ENCODE measurements around the gene DCC.

The DCC gene

GRCh38 chr18:52339891-52340371, at the start of gene DCC:
Gene DCC (plus strand): TSS chr18:52340197. CDS start chr18:52340788, 591 bp downstream.
- no peak for DNase-seq (ENCODE audit: low read depth in 2 of 2)

DNA sequence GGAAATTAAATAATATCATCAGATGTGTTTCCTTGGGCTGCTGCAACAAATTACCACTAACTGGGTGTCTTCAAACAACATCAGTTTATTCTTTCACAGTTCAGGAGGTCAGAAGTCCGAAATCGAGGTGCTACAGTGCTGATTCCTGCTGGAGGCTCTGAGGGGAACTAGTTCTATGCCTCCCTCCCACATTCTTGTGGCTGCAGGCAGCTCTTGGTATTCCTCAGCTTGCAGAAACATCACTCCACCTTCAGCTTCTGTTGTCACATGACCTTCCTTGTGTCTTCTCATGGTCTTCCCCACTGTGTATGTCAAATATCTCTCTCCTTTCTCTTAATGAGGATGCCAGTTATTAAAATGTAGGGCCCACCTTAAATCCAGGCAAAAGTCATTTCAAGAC, 29.3 kb upstream of the DCC start:
- no peak for DNase-seq (ENCODE audit: low read depth in 2 of 2)

- no peak for DNase-seq (ENCODE audit: low read depth in 2 of 2)
Measured at GRCh38 chr18:52311331-52311730, 28.7 kb upstream of the DCC start.

DNA sequence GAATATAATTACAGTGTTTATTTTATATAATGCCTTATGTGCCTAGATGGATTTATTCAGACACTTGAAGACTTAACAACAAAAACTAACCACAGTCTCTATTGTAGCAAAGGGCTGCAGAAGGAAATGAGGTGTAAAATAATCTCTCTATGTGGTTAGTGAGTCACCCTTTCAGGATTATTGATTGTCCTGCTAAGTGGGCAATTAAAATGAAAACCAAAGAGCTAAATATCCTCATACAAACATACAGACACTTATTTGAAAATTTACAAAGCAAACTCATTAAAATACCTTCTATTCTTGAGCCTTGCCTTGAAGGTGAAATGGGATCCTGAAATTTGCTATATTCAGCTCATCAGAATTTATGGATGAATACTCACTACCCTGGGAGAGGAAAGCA, 27.7 kb upstream of the DCC start:
- DNase-seq (ENCODE audit: low read depth in 2 of 2) = no peak

DNA sequence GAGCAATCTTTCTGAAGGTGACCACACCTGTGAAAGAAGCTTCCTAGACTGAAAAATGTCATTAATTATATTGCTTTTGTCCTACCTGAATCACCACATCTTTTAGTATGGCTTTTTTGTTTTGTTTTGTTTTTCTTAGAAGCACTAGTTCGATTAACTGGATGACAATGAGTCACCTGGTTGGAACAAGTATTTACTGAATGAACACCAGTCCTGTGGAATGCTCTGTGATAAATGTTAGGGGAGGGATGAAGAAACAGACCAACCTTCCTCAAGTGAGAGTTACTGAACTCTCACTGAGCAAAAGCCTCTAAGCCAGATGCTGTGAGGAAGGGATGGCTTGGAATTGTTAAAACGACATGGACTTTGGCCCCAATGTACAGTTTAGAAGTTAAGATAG, 26.8 kb upstream of the DCC start:
- DNase-seq (ENCODE audit: low read depth in 2 of 2) = no peak

DNA sequence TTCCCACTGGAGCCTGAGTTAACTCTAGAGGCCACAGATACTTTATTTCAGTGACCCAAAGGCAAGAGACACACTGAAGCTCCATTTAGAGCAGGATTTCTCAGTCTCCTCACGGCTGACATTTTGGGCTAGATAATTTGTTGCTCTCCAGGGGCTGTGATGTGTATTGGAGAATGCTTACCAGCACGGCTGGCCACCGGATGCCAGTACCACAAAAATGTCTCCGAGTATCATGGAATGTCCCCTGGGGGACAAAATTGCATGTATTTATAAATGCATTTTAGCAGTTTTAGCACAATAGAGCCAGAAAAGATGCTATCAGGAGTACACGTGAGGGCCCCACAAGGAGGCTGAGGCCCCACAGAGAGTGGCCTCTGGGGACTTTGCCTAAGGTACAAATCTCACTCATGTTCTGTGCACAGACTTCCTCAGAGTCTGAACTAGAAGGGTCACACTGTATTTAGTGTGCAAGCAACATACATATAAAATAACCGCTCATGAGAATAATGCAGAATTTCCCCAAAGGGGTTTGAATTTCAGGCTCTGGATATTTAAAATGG, 20.5 kb upstream of the DCC start:
- no peak for DNase-seq (ENCODE audit: low read depth in 2 of 2)

DNA sequence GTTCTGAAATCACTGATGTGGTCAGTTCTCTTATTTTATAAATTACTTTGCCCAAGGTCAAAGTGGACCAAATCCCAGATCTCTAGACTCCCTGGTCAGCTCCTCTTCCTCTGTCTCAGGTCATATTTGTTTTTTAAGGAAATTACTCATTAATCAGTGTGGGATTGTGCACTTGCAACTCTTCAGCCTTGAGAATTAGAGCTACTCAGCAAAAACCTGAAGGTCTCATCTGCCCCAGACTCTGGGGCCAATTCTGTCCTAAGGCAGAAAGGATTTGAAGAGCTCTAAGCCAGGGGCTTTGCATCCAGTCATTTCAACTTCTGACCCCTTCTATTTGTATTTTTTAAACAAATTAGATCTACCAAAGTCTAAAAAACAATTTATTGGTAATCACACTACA, 17.7 kb upstream of the DCC start:
- no peak for DNase-seq (ENCODE audit: low read depth in 2 of 2)

DNA sequence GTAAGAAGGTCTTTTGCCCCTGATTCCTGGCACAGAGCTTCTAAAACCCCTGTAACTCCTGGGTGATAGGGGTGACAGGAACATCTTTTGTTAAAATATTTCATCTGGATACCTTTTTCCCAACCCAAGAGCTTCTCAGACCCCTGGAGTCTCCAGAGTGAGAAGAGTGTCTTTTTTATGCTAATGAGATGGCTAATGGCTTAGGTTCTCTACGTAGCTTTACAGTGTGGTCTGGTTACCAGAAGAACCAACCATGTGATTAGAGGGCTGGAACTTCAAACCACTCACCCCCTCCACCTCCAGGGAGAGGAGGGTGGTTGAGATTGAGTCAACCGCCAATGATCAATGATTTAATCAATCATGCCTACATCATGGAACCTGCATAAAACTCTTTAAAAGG, 16.2 kb upstream of the DCC start:
- no peak for DNase-seq (ENCODE audit: low read depth in 2 of 2)

DNA sequence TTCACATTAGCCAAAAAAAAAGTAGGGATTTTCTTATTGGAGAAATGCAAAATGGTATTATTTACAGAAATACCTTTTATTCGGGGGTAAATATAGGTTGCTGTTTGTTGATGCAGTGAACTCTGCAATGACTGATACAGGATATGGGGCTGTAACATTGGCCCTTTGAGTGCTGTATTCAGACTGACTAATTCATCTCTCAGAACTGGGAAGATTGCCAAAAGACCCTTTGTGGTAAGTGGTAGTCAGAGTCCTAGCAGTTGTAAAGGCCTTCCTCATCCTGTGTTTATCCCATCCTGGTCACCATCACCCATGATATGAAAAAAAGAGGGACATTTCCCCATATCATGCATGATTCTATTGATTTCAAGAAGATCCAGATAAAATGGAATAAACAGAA, 14.0 kb upstream of the DCC start:
- DNase-seq (ENCODE audit: low read depth in 2 of 2) = no peak

DNA sequence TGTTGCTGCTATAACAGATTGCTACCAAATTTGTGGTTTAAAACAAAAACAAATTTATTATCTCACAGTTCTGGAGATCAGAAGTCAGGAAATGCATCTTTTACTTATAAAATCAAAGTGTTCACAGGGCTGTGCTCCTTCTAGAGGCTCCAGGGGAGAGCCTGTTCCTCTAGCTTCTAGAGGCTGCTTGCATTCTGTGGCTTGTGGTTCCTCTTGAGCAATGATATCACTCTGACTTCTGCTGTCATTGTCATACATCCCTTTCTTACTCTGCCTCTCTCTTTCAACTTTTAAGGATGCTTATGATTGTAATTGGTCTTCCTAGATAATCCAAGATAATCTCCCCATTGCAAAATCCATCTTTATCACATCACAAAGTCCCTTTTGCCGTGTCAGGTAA, 6.1 kb upstream of the DCC start:
- DNase-seq (ENCODE audit: low read depth in 2 of 2) = no peak

- DNase-seq (ENCODE audit: low read depth in 2 of 2) = no peak
Measured at GRCh38 chr18:52334307-52334706, 5.7 kb upstream of the DCC start.

- DNase-seq (ENCODE audit: low read depth in 2 of 2) = no peak
Measured at GRCh38 chr18:52334896-52335295, 5.1 kb upstream of the DCC start.

DNA sequence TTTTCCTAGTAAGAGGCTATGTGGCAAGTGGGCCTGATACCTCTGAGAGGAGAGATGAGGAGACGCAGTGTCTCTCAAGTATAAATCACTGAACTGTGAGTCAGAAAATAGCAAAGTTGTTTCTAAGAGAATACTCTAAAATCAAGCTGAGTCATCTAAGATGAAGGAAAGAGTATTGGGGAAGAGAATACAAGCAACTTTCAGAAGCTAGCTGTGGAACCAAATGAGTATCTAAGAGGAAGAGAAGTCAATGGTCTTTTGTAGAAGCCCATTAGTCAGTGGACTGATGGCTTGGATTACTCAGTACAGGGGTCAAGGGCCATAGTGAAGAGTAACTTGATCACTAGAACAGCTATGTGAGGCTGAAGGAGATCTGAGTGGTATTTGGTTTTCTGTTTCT, 2.7 kb upstream of the DCC start:
- no peak for DNase-seq (ENCODE audit: low read depth in 2 of 2)

- DNase-seq (ENCODE audit: low read depth in 2 of 2) = no peak
Measured at GRCh38 chr18:52340406-52341102, 557 bp downstream of the DCC start.

GRCh38 chr18:52341103-52341432, 1.1 kb downstream of the DCC start:
- no peak for DNase-seq (ENCODE audit: low read depth in 2 of 2)

DNA sequence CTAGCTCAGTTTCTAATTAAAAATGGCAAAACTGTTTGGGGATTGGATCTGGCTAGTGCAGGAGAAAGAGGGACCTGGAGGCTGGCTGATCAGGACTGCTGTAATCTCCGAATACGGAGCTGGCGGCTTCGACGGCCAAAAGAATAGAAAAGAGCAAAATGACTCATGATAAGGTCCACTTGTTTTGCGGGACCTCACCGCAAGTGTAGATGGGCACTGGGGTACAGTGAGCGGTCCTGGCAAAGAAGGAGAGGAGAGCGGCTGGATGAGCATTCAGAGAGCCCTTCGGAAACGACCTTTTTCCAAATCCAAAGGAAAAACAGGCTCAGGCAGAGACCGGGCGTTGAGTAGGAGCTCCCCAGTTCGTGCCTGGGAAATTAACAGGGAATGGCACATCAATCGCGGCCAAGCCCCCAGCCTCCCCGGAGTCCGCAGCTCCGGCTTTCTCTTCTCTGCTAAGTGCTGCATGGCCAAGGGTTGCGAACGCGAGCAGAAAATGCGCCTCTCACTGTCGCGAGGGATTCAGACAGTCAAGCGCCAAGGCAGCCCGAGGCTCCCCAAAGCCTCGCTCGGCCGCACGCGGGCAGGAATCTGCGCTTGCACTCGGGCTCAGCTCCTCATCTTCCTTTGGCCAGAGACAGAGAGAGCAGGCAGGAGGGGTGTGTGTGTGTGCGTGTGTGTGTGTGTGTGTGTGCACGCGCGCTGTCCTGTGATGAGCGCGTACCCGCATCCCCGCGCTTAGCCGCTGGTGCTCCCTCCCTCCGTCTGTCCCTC, 1.8 kb downstream of the DCC start:
- DNase-seq (ENCODE audit: low read depth in 2 of 2) = no peak

DNA sequence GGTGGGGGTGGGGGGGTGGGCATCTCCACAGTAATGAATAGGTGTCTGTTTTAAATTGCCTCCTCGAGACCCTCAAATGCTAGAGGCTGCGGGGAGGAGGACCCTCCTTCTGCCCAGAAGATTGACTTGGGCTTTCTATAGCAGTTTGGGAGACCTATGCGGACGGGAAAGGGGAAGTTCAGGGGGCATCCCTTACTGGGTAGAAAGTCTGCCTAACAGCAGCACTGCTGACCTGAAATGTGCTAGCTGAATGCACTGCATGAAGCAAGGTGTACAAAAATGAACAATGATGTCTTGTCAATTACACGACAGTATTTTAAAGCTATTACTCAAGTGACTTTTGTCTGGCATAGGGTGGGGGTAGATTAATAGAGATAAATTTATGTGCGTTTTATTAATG, 2.5 kb downstream of the DCC start:
- no peak for DNase-seq (ENCODE audit: low read depth in 2 of 2)

GRCh38 chr18:52343138-52343537, 3.1 kb downstream of the DCC start:
- DNase-seq (ENCODE audit: low read depth in 2 of 2) = no peak

GRCh38 chr18:52343731-52344340, 3.8 kb downstream of the DCC start:
- DNase-seq (ENCODE audit: low read depth in 2 of 2) = no peak

DNA sequence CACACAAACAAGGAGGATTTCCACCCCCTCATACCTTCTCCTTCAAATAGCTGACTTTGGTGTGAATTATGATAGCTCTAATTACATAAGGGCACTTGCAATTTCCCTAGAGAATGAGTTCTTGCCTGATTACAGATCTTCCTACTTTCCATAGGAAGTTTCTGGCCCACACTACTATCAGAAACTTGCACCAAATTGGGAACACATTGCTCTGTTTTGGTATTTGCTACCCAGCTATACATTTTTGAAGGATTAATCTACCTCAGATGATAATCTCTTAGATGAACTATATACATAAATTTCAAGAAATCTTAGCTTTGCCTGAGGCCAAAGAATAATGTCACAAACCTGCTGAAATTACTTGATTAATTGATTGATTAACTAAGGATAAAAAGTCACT, 4.9 kb downstream of the DCC start:
- no peak for DNase-seq (ENCODE audit: low read depth in 2 of 2)

GRCh38 chr18:52345428-52345827, 5.4 kb downstream of the DCC start:
- no peak for DNase-seq (ENCODE audit: low read depth in 2 of 2)

GRCh38 chr18:52348209-52348608, 8.2 kb downstream of the DCC start:
- no peak for DNase-seq (ENCODE audit: low read depth in 2 of 2)

- no peak for DNase-seq (ENCODE audit: low read depth in 2 of 2)
Measured at GRCh38 chr18:52349498-52349897, 9.5 kb downstream of the DCC start.

Data from stimulated activated CD4-positive, alpha-beta T cell treated with anti-CD3 and anti-CD28 coated beads, Interleukin-1b, Interleukin-23, amount 100 ng/mL, for 1 hour (primary cell).